BLaER1 (cell line): ENCODE results near the gene MACF1.

Experiments used
- H3K27ac ChIP-seq: shearing (Covaris generic); formaldehyde crosslinking; 2 replicates; pipeline ENCODE4 v1.8.1; 2022
- H3K27me3 ChIP-seq: shearing (Covaris generic); formaldehyde crosslinking; 2 replicates; pipeline ENCODE4 v1.8.1; 2022
- H3K36me3 ChIP-seq: shearing (Covaris generic); formaldehyde crosslinking; 2 replicates; pipeline ENCODE4 v1.8.1; 2022
- H3K4me1 ChIP-seq: shearing (Covaris generic); formaldehyde crosslinking; 2 replicates; pipeline ENCODE4 v1.8.1; 2022
- H3K4me2 ChIP-seq: shearing (Covaris generic); formaldehyde crosslinking; 2 replicates; pipeline ENCODE4 v1.8.1; 2022
- H3K4me3 ChIP-seq: shearing (Covaris generic); formaldehyde crosslinking; 2 replicates; pipeline ENCODE4 v1.8.1; 2022
- H3K9ac ChIP-seq: shearing (Covaris generic); formaldehyde crosslinking; 2 replicates; pipeline ENCODE4 v1.8.1; 2022
- H3K9me3 ChIP-seq: shearing (Covaris generic); formaldehyde crosslinking; 2 replicates; pipeline ENCODE4 v1.8.1; 2022
- H4K20me1 ChIP-seq: shearing (Covaris generic); formaldehyde crosslinking; 2 replicates; pipeline ENCODE4 v1.8.1; 2022
- Cebpa-rat ChIP-seq: shearing (Covaris generic); IDR thresholded peaks from 2 replicates; pipeline ENCODE4 v1.8.1; 2022

Gene MACF1

DNA sequence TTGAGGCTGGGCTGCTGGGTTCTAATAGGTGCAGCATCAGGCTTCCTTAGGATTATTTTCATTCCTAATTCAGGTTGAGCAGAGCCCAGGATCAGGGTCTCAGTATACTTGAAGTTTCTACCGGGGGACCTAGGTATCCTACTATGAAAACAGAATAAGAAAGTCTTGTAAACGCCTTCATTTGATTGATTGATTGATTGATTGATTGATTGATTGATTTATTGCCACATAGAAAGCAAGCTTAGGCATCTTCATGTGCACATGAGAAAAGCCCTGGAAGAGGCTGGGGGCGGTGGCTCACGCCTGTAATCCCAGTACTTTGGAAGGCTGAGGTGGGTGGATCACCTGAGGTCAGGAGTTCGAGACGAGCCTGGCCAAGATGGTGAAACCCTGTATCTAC is 189.6 kb downstream of the MACF1 start:
- H3K4me1 ChIP-seq, result peaks cover 72% of the 10 kb centered on the region
- no peaks in the 10 kb centered on the region for H3K9me3 ChIP-seq
- peak overlapping the region; percentile 76; the same call in 1 of the 2 replicates for H3K27ac ChIP-seq
- H3K4me3 ChIP-seq, result no peak overlapping the region
- no peaks in the 10 kb centered on the region for H3K27me3 ChIP-seq
- peak overlapping the region; percentile 72 for H3K4me2 ChIP-seq
- no peak overlapping the region for H3K9ac ChIP-seq
- H3K36me3 ChIP-seq, result peaks cover 56% of the 10 kb centered on the region
- H4K20me1 ChIP-seq, result peaks cover 99% of the 10 kb centered on the region
- no peak for TF ChIP-seq Cebpa-rat

DNA sequence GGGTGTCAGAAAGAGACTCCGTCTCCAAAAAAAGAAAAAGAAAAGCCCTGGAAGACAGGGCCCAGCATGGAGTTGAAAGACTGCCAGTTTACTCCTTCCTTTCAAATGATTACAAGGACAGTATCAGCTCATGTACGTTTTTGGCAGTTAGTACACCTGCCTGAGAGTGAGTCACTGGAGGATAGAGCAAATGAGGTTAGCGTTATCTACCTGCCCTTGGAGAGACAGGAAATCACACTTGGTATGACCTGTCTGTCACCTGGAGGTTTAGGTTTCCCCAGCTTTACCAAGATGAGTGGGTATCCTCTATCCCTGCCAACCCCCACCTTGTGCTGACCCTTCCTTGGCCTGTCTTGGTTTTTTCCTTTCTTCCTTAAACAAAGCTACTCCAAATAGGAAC is 190.1 kb downstream of the MACF1 start:
- Histone ChIP-seq H3K9me3 (no peaks in the 10 kb centered on the region), H4K20me1 (peaks cover 100% of the 10 kb centered on the region), H3K4me3 (no peak overlapping the region), H3K4me2 (peak overlapping the region; percentile 72), H3K27ac (peak overlapping the region; percentile 76), H3K27me3 (no peaks in the 10 kb centered on the region), H3K4me1 (peaks cover 78% of the 10 kb centered on the region), H3K9ac (peak overlapping the region; percentile 60; the same call in 1 of the 2 replicates), H3K36me3 (peaks cover 51% of the 10 kb centered on the region)
- TF ChIP-seq Cebpa-rat, result no peak

DNA sequence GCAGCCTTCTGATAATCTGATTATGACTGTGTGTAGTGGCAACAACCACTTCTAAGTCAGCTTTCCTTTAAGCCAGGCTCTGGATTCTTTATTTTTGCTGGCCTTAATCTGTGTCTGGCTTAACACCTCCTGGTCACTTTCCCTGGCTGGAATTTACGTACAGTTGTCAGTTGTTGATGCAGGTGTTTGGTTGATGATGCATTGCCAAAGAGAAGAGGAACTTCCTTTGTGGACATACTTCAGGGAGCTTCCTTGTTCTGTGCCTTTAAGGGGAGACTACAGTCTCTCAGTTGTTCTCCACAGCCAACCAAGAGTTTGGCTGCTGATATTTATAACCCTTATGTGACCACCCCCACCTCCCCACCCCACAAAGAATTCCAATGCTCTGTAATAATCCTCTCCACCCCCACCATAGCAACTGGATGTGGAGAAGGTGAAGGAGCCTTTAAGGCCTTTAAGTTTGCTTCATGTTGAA is 190.9 kb downstream of the MACF1 start:
- H3K4me1 ChIP-seq, result peaks cover 84% of the 10 kb centered on the region
- TF ChIP-seq Cebpa-rat, result no peak
- H3K9ac ChIP-seq, result peak overlapping the region; percentile 60
- H3K4me3 ChIP-seq, result no peak overlapping the region
- H3K36me3 ChIP-seq, result peaks cover 44% of the 10 kb centered on the region
- peak overlapping the region; percentile 76 for H3K27ac ChIP-seq
- no peaks in the 10 kb centered on the region for H3K9me3 ChIP-seq
- H3K27me3 ChIP-seq, result no peaks in the 10 kb centered on the region
- H4K20me1 ChIP-seq, result peaks cover 99% of the 10 kb centered on the region
- H3K4me2 ChIP-seq, result peak overlapping the region; percentile 72

DNA sequence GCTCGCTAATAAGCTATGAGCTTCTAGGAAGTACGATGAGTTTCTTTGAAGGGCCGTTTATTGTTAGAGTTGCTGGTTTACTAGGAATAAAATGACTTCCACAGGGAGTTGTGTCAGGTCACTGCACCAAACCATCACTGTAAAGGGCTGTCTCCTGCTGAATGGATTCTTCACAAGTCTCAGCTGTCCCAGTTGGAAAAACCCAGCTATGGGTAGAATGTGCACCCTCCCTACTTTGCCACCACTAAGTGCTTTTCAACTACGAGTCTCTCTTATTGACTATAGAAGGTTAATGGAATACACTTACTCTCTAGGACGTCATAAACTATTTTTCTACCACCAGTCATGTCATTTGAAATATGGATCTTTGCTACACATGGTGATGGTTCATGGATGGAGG is 192.2 kb downstream of the MACF1 start:
- no peaks in the 10 kb centered on the region for H3K9me3 ChIP-seq
- H3K27ac ChIP-seq, result peak overlapping the region; percentile 76; the same call in 1 of the 2 replicates
- H3K4me3 ChIP-seq, result no peak overlapping the region
- TF ChIP-seq Cebpa-rat, result no peak
- no peaks in the 10 kb centered on the region for H3K27me3 ChIP-seq
- no peak overlapping the region for H3K9ac ChIP-seq
- peaks cover 98% of the 10 kb centered on the region for H4K20me1 ChIP-seq
- H3K4me1 ChIP-seq, result peaks cover 88% of the 10 kb centered on the region
- 0 out of 2 replicates have a peak overlapping the region, but pooled peaks have one; percentile 11 for H3K4me2 ChIP-seq
- peaks cover 42% of the 10 kb centered on the region for H3K36me3 ChIP-seq

DNA sequence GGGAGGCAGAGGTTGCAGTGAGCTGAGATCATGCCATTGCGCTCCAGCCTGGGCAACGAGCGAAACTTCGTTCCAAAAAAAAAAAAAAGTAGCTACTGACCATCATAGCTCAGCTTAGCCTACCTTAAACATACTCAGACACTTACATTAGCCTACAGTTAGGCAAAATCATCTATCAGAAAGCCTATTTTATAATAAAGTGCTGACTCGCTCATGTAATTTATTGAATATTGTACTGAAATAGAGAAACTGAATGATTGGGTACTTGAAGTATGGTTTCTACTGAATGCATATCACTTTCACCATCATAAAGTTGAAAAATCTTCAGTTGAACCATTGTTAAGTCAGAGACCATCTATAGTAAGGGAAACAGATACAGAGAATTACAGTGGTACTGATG is 193.0 kb downstream of the MACF1 start:
- Histone ChIP-seq H4K20me1 (peaks cover 98% of the 10 kb centered on the region), H3K4me2 (peak overlapping the region; percentile 80), H3K4me1 (peaks cover 80% of the 10 kb centered on the region), H3K27me3 (no peaks in the 10 kb centered on the region), H3K27ac (no peak overlapping the region), H3K4me3 (no peak overlapping the region), H3K9ac (no peak overlapping the region), H3K36me3 (peaks cover 44% of the 10 kb centered on the region), H3K9me3 (no peaks in the 10 kb centered on the region)
- TF ChIP-seq Cebpa-rat, result no peak

DNA sequence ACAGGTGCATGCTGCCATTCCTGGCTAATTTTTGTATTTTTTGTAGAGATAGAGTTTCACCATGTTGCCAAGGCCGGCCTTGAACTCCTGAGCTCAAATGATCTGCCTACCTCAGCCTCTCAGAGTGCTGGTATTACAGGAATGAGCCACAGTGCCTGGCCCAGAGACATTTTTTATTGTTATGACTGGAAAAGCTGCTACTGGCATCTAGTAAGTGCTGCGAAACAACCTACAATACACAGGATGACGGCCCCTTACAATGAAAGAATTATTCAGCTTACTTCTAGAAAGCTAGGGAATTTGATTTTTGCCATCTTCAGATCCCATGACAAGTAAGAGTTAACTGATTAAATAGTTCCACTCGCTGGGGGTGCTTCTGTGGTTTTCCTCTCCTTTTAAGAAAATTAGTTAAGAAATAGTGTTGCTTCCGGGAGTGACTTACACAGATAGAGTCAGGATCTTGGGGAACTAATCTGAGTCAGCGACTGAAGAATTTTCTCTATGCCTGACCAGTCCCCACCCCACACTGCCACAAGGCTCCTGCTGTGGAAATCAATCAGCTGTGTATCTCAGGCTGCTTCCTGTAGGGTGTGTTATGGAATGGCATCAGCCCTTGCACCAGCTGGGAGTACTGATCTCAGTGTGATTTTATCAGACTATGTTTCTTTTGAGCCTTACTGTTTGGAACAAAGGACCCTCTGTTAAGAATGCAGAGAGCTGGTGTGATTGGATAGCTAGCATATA is 194.0 kb downstream of the MACF1 start:
- Histone ChIP-seq H4K20me1 (peaks cover 97% of the 10 kb centered on the region), H3K36me3 (peaks cover 46% of the 10 kb centered on the region), H3K9me3 (no peaks in the 10 kb centered on the region), H3K4me1 (peaks cover 74% of the 10 kb centered on the region), H3K27me3 (no peaks in the 10 kb centered on the region), H3K4me2 (peak overlapping the region; percentile 80), H3K9ac (peak overlapping the region; percentile 49; the same call in 1 of the 2 replicates), H3K4me3 (no peak overlapping the region; the same call in 1 of the 2 replicates), H3K27ac (peak overlapping the region; percentile 65)
- TF ChIP-seq Cebpa-rat, result no peak

DNA sequence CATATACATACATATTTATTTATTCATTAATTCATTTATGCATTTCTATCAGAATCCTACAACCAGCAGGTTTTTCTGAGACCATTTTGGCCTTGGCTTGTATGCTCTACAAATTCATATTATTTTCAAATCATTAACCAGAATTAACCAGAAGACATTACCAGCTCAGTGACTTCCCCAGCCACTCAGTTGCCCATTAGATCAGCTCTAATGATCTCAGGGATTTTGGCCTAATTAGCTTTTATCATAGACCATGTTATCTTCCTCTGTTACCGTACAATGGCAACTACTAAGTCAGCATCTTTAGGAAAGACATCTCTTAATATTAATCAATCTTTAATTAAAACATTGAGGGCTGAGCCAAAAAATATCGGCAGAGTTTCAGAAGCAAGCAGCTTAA is 196.6 kb downstream of the MACF1 start:
- H3K4me3 ChIP-seq, result no peak overlapping the region

DNA sequence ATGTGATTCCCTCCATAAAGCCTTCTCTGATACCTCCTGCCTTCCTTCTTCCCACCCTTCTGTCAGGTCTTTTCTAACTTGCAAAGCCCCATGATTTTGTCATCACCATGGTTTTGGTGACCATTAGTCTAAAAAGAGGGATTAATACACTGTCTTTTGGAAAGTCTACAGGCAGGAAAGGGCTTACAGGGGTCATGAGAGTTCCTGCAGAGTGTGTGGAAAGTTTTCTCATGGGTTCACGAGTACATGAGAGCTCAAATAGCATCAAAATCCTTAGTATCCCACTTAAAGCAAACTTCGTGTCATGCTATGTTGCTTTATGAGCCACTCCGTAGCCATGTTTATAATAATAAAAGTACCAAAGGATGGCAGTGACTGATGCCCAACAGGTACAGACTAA is 200.4 kb downstream of the MACF1 start:
- Histone ChIP-seq H3K9me3 (no peaks in the 10 kb centered on the region), H3K4me2 (peak overlapping the region; percentile 17; the same call in 1 of the 2 replicates), H3K9ac (no peak overlapping the region), H3K4me3 (no peak overlapping the region), H3K4me1 (peaks cover 58% of the 10 kb centered on the region), H3K27me3 (no peaks in the 10 kb centered on the region), H4K20me1 (peaks cover 90% of the 10 kb centered on the region), H3K36me3 (peaks cover 44% of the 10 kb centered on the region), H3K27ac (no peak overlapping the region)
- no peak for TF ChIP-seq Cebpa-rat

More for the DNA sequence above, 196.6 kb downstream of the MACF1 start:
- no peak for TF ChIP-seq Cebpa-rat
- H3K36me3 ChIP-seq, result peaks cover 51% of the 10 kb centered on the region
- no peaks in the 10 kb centered on the region for H3K27me3 ChIP-seq
- no peak overlapping the region for H3K27ac ChIP-seq
- no peak overlapping the region for H3K4me2 ChIP-seq
- no peak overlapping the region for H3K9ac ChIP-seq
- peaks cover 93% of the 10 kb centered on the region for H4K20me1 ChIP-seq
- no peaks in the 10 kb centered on the region for H3K9me3 ChIP-seq
- H3K4me1 ChIP-seq, result peaks cover 68% of the 10 kb centered on the region

DNA sequence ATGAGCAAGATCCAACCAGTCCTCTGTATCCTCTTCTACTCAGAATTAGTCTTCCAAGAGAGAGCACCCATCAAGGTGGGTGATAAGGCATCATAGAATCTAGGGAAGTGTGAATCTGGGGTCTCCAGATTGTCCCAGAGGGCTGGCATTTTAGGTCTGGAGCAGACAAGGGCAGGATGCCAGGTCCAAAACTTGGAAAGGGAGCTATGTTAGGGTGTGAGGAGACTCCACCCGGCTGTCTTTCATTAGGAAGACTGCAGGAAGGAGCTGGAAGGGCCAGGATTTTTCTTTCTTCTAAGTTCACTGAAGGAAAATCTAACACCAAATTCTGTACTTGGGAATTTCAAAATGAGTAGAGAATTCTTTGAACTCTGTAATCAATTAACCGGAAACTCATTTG is 200.9 kb downstream of the MACF1 start:
- no peaks in the 10 kb centered on the region for H3K27me3 ChIP-seq
- H3K4me1 ChIP-seq, result peaks cover 59% of the 10 kb centered on the region
- no peaks in the 10 kb centered on the region for H3K9me3 ChIP-seq
- peak overlapping the region; percentile 31; the same call in 1 of the 2 replicates for H3K9ac ChIP-seq
- no peak overlapping the region for H3K4me3 ChIP-seq
- H4K20me1 ChIP-seq, result peaks cover 90% of the 10 kb centered on the region
- no peak overlapping the region for H3K27ac ChIP-seq
- no peak for TF ChIP-seq Cebpa-rat
- peaks cover 43% of the 10 kb centered on the region for H3K36me3 ChIP-seq
- H3K4me2 ChIP-seq, result peak overlapping the region; percentile 17; the same call in 1 of the 2 replicates
